Measurements from ENCODE around the gene TCF7L1. TPM values are rescaled to one million over a fixed set of nuclear protein-coding genes. Genes with fewer than 3 reads are reported as not detected.

The TCF7L1 gene
- total and polyA plus RNA-seq, 2 of the 13 experiments (the other 11 are each of a cell fraction or from before 2014, with no cell fraction given): 0.04 to 0.15 TPM

- TF ChIP-seq SNAPC5 (CRISPR knock-in tag; IDR thresholded peaks at IDR 0.05; ENCODE audit: borderline replicate concordance) (no peak; the same call in 1 of the 2 replicates), ZNF121 (CRISPR knock-in tag; IDR thresholded peaks at IDR 0.05) (peak; percentile 96), ATF5 (CRISPR knock-in tag; IDR thresholded peaks at IDR 0.05; ENCODE audit: low read depth) (peak; percentile 92), NFATC3 (CRISPR knock-in tag; IDR thresholded peaks at IDR 0.05) (no peak; the same call in 1 of the 2 replicates), ZNF850 (CRISPR knock-in tag; conservative IDR thresholded peaks at IDR 0.05) (no peak), HMG20A (CRISPR knock-in tag; IDR thresholded peaks at IDR 0.05; ENCODE audit: borderline replicate concordance) (peak; percentile 36; the same call in 1 of the 2 replicates), MAZ (IDR thresholded peaks at IDR 0.05; ENCODE audit: borderline replicate concordance, low read depth, low read length) (0 out of 2 replicates have a peak, but pooled peaks have one; percentile 42), MAZ (CRISPR knock-in tag; IDR thresholded peaks at IDR 0.05; ENCODE audit: low read depth) (peak; percentile 95), FOXO1 (CRISPR knock-in tag; IDR thresholded peaks at IDR 0.05) (peak; percentile 8; the same call in 1 of the 2 replicates), TOE1 (CRISPR knock-in tag; IDR thresholded peaks at IDR 0.05) (peak; percentile 86; the same call in 1 of the 2 replicates), GLMP (CRISPR knock-in tag; IDR thresholded peaks at IDR 0.05; ENCODE audit: borderline replicate concordance) (no peak), ZBTB10 (CRISPR knock-in tag; IDR thresholded peaks at IDR 0.05; ENCODE audit: borderline replicate concordance) (0 out of 2 replicates have a peak, but pooled peaks have one; percentile 55), TRAFD1 (CRISPR knock-in tag; IDR thresholded peaks at IDR 0.05; ENCODE audit: borderline replicate concordance) (peak; percentile 71; the same call in 1 of the 2 replicates), MATR3 (CRISPR knock-in tag; IDR thresholded peaks at IDR 0.05) (no peak), SP1 (IDR thresholded peaks at IDR 0.05) (no peak), SP1 (CRISPR knock-in tag; IDR thresholded peaks at IDR 0.05) (peak; percentile 37), ZNF530 (CRISPR knock-in tag; IDR thresholded peaks at IDR 0.05; ENCODE audit: low read depth) (no peak)
Observed at GRCh38 chr2:85354286-85355072, 221.3 kb downstream of the TCF7L1 start, which contains the start of the genes ELMOD3 and RETSAT (continued).

Measured in HepG2 (cell line).